ENCODE data around the gene FITM2. TPM values are rescaled to one million over a fixed set of nuclear protein-coding genes. Genes with fewer than 3 reads are reported as not detected.
"Not testable (repeated sequence)": the region's sequence is repeated elsewhere in the genome, so short reads cannot be mapped to it uniquely, and the experiment has no call there.

FITM2 gene
- polyA plus RNA-seq, 1 donor: 7.2 TPM

DNA sequence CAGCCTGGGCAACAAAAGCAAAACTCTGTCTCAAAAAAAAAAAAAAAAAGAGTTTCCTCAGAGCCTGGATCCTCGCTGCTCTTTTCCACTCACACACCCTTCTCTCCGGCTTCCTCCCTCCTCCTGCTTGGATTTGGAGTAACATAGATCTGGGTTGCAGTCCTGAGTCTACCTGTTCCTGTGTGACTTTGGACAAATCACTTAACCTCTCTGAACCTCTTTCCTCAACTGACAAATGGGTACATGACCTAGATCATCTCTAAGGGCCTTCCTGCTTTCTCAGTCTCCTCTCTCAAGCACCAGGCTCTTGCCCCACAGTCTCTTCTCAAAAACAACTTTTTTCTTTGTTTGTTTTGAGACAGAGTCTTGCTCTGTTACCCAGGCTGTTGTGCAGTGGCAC is 20.2 kb upstream of the FITM2 start:
- DNase-seq: no peak

DNA sequence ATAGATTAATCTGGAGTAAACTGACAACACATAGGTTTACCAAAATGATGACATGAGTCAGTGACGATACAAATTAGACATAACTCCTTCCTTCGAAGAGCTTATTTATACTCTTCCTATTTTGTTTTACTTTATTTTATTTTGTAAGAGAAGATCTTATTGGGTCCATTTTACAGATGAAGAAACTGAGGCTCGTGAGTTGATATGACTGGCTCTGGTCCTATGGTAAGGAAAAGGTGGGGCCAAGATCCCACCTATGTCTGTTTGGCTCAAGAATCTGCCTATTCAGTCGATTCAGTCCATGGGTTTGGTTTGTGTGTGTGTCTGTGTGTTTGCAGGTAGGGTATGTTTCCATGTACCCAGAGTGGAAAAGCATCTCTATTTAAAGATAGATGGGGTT is 17.4 kb upstream of the FITM2 start:
- DNase-seq: no peak

DNA sequence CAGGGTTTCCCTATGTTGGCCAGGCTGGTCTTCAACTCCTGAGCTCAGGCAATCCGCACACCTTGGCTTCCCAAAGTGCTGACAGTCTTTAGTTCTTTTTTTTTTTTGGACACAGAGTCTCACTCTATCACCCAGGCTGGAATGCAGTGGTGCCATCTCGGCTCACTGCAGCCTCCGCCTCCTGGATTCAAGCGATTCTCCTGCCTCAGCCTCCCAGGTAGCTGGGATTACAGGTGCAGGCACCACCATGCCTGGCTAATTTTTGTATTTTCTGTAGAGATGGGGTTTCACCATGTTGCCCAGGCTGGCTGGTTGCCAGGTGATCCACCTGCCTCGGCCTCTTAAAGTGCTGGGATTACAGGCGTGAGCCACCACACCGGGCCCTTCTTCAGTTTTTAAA is 16.7 kb upstream of the FITM2 start:
- DNase-seq: not testable (repeated sequence)

DNA sequence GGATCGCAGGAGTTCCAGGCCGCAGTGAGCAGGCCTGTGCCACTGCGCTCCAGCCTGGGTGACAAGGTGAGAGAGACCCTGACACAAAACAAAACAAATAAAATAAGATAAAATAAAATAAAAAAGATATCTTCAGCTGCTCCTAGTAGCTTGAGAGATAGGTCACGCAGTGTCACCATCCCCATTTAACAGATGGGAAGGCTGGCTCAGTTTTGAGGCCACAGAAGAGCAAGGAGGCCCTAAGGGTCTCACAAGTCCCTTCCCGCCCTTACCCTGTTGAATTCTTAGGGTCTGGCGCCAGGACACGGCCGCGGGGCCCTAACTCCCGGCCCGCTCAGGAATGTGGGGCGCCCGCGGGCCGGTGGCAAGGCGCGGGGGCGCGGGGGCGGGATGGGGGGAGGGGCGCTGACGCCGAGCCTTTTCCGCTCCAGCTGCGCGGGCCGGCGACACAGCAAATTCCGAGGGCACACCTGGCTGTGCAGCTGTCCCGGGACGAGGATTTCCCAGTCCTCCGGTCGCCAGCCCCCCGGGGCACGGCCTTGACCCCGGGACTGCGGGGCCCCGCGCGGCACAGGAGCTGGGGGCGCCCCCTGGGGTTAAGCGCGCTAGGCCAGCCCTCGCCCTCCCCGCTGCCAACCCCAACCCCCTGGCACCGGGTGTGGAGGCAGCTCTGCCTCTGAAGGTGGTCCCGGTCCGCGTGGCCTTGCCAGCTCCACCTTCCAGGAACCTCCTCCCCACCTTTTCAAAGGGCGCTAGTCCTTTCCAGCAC is 15.6 kb upstream of the FITM2 start:
- no peak for DNase-seq

DNA sequence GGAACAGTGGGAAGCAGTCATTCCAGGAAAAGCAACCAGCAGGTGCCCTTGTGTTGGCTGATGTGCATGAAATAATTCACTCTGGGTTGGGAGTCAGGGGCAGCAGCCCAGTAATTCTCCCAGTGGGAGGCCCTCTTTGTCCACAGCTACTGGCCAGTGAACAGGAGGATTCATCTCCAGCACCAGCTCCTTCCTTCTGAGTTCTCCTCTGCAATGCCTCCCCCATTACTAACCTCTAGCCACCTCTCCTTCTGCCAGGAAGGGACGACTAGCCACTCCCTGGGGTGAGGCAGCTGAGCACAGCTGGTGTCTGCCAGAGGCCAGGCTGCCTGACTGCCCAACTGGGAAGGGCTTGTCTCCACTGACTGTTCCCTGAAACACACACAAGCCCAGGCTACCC is 13.3 kb upstream of the FITM2 start:
- DNase-seq: no peak

DNA sequence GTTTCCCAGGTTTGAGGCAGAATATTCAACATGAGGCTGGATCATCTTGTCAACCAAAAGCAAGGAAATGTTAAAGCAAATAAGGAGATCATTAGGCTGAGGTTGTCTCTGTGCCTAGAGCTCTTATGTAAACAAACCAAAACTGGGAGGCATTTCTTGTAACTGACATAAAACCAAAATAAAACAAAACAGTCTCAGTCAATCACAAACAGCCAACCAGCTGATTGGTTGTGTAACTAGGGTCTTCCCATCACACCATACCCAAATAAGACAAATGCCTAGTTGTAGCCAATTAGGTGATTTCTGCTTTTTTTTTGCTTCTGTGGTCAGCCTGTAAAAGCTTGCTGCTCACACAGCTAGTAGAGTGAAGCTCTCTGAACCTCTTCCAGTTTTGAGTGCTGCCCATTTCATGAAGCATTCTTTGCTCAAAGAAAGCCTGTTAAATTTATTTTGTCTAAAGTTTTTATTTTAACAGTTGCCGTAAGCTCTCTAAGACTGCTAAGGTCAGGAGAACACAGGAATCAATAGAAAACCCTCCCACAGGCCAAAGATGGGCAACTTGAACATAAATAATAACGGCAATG is 8.9 kb upstream of the FITM2 start:
- DNase-seq: no peak

DNA sequence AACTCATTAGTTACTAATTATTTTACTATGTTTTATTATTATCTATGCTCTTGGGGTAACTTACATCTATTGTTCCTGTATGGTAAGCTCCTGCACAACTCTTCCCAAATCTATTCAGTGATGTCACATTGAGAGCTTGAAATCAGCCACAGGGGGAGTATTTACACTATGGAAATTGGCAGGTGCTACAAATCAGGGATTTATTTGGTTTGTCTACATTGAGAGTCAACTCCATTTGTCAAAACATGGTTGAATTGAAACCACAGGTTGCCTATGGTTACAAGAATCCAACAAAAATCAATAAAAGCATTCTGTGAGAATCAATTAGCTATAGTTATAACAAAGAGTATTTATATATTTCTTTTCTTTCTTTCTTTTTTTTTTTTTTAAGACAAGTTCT is 3.9 kb upstream of the FITM2 start:
- no peak for DNase-seq

DNA sequence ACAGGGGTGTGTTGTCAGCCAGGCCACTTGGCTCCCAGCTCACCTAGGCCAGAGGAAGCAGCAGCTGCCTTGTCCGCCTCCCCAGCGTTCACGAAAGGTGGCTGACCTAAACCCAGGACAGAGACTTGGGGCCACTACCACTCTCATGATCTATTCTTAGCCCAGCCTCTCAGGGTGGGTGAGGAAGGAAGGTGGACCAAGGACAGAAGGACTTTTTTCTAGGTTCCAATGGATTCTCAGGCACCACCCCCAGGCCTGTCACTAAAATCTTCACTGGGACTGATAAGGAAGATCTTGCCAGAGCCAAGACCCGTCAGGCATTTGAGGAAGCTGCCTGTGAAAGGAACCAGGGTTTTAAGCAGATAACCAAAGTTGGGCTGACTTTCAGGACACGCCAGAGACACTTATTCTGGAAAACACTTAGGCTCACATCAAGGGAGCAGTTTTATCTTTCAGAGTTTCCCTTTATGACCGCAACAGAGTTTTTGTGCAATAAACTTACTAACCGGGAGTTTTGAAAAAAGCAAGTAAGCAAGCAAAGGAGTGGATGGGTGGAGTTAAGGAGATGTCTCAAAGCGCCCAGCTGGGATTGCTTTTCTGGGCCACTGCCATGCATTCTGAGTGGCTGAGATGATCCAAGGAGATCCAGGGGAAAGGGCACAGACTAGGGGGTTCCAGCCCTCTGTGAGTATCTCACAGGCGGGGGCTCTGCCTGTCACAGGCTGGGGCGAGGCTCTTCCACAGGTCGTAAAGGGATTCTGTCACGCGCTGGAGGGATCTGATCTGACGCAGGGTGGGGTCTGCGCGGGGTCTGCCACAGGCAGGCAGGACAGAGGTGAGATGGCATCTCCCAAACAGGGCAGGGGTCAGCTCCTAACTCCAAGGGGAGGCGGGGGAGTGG is 989 bp downstream of the FITM2 start:
- DNase-seq: no peak

DNA sequence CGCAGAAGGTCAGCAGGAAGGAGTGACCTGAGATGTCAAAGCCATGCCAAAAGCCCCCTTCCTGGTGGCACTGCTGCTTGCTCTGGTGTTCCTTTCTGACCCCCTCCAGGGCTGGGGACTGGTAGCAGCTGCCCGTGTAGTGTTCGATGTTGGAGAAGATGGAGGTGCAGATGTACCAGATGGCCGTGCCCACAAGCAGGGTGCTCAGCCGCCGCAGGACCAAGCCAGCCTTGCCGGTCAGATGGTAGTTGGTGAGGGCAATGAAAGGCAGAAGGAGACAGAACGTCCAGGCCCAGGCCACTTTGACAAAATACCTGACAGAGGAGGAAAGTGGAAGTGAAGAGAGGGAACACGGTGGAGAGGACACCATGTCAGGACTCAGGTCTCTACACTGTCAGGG is 4.1 kb downstream of the FITM2 start:
- no peak for DNase-seq

DNA sequence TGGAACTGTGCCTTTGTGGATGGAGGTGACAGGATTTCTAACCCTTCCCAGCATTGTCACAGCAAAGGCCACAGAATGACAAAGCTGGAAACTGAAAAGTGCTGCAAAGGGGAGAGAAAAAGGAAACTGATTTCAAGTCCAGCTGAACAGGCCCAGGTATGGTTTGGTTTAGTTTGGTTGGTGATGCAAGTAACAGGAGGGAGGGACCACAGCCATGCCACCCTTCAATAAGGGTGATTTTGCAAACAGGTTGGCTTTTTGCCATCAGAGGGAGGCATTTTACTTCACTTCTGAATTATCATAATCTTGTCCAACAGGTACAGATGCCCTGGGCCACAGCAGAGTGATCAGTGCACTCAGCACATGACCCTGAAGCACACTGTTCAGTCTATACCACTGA is 6.6 kb downstream of the FITM2 start:
- DNase-seq: no peak

DNA sequence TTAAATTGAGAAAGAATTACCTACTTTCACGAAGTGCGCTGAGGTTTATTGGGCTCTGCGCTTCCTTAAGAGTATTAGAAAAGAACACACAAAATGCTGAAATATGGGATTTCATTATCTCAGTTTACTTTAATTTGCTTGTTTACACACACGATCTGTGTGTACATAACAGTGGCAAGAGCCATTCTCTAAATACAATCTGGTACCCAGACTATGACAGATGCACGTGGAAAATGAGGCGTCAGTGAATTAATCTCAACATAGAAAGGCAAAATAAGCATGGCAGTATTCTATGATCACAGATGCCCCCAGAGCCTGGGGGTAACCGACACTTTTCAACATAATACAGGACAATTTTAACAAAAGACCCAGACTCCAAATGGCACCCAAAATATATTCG is 8.3 kb downstream of the FITM2 start:
- no peak for DNase-seq

DNA sequence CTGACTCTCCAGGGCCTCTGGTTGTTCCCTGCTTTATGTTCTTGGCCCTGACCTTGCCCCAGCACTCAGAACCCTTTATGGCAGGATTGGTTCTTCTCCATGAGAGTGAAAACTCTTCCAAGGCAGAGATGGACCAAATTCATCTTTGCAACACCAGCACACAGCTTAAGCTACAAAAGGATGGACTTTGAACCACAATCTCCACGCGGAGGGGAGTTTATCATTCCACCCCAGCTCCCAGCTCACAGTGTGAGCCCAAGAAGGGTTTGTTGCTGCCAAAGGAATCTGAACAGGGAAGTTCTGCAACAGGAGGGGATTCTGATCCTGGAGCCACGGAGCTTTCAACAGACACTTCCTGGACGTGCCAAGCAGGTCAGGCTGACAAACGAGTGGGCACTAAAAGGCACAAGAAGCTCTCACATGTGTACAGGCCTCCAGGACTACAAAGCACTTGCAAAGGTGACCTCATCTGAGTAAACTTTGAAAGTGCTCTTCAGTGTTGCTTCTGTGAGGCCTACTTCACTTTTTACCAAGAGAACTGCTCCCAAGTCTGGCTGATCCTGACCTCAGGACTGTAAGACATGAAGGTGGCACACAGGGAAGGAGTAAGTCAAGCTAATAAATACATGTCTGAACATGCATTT is 8.9 kb downstream of the FITM2 start:
- no peak for DNase-seq

DNA sequence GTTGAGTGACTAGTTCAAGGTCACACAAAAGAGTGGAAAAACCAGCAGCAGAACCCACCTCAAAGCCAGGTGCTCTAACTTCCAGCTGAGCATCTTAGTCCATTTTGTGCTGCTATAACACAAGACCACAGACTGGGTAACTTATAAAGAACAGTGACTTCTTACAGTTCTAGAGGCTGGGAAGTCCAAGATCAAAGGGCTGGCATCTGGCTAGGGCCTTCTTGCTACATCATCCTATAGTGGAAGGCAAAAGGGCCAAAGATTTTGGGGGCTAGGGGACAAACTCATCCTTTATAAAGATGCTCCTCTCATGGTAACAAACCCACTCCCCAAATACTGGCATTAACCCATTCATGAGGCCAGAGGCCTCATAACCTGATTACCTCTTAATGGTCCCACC is 9.7 kb downstream of the FITM2 start:
- DNase-seq: no peak

DNA sequence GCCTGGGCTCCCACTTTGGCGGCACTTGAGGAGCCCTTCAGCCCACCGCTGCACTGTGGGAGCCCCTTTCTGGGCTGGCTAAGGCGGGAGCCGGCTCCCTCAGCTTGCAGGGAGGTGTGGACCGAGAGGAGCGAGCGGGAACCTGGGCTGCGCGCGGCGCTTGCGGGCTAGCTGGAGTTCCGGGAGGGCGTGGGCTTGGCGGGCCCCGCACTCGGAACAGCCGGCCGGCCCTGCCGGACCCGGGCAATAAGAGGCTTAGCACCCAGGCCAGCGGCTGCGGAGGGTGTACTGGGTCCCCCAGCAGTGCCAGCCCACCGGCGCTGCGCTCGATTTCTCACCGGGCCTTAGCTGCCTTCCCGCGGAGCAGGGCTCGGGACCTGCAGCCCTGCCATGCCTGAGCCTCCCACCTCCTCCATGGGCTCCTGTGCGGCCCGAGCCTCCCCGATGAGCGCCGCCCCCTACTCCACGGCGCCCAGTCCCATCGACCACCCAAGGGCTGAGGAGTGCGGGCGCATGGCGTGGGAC is 11.9 kb downstream of the FITM2 start:
- DNase-seq: not testable (repeated sequence)

DNA sequence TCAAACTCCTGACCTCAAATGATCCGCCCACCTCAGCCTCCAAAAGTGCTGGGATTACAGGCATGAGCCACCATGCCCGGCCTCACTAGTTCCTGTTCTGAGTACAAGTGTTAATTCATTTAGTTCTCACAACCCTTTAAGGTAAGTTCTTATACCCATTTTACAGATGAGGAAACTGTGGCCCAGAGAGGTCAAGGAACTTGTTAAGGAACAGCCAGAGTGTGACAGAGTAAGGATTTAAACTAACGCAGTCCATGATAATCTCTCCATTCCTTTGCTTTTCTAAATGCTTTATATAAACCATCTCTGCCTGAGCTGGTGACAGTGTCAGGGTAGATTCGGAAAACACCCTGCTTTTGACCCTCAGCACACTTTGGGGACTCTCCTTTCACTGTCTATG is 13.3 kb downstream of the FITM2 start:
- no peak for DNase-seq

DNA sequence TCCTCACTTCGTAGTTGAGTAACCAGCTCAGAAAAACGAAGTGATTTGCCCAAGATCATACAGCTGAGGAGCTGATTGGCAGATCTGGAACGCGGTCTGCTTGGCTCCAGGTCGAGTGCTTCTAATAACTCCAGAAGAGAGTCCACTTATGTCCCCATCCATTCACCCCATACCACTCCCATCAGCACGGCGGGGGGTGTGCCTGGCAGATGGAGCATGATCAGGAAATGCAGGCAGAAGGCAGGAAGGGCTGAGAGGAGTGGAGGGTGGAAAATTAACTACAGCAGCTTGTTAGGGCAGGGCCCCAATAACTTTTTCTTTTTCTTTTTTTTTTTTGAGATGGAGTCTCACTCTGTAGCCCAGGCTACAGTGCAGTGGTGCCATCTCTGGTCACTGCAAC is 15.0 kb downstream of the FITM2 start:
- DNase-seq: no peak

DNA sequence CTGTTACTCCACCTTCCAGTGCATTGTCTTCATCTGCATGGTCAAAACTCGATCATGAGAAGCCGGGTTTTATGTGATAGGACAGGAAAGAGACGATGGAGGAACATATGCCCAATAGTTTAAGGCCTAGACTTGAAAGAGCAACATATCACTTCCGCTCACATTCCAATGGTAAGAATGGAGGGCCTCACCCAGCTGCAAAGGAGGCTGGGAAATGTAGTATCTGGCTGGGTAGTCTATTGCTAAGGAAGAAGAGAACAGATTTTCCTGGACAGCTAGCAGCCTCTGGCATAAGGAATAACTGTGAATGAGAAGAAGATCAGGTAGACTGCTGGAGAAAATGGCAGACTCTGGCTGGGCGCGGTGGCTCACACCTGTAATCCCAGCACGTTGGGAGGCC is 19.2 kb downstream of the FITM2 start:
- DNase-seq: no peak

DNA sequence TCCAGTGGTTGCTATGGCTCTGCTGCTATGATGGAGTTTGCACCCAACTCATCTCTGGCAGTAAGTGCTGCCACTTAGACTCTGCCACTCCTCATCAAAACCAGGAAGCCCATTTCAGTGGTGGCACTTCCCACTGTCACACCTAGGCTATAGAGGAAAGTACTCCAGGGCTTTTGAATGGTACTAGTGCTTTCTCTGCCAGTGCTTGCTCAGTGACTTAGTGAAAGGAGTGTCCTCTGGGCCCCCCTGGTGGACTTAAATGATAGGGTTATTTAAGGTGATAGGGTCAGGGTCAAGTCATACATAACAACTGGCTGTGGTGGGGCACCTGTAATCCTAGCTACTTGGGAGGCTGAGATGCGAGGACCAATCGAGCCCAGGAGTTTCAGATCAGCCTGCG is 22.8 kb downstream of the FITM2 start:
- no peak for DNase-seq

DNA sequence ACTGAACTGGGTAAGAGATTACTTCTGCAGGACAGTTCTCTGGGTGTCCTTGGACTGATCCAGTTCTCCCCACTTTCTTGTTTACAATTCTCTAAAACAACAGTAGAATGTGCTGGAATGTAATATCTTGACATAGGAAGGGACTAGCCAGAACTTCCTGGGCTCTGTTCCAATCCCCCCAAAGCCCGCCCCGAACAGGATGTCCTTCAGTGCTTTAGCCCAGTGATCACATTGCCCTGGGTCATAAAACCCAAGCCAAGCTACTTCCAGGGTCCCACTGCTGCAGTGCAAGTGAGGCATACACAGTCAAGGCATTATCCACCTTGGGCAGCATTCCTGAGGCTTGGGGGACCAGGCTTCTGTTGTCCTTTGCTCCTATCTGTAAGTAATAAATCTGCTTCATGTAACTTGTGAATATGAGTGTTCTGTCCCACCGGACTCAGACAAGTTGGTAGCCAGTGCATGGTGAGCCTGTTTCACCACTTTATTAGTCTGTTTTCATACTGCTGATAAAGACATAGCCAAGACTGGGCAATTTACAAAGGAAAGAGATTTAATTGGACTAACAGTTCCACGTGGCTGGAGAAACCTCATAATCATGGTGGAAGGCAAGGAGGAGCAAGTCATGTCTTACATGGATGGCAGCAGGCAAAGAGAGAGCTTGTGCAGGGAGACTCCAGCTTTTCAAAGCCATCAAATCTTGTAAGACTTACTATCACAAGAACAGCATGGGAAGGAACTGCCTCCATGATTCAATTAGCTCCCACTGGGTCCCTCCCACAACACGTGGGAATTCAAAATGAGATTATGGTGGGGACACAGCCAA is 23.5 kb downstream of the FITM2 start:
- DNase-seq: no peak

DNA sequence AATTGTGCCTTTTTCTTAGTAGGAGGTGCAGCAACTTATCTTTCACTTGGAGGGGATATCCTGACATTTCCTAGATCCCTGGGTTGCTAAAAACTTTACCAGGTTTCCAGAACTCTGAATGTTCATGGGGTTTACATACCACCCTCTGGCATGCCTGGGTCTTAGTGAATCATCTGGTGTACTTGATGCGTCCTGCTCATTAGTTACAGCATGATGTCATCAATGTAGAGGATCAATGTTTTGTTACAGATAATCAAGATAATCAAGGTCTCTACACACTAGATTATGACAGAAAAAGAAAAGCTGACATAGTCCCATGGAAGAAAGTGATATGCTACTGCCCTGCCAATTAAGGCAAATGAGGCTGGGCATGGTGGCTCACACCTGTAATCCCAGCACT is 27.0 kb downstream of the FITM2 start:
- no peak for DNase-seq

DNA sequence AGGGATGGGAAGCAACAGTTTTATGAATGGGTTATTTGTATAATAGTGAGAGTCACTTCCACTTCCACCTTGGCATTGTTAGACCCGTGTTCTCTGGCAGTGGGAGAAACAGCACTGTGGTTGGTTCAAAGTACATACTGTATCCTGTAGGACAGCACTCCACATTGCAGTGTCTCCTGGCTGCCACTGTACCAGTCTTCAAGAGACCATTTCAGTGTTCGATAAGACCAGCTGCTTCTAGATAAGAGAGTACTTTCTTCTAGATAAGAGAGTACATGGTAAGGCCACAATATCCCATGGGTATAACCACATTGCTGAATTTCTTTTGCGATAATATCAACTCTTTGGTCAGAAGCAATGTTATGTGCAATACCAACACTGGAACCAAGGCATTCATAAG is 28.8 kb downstream of the FITM2 start:
- DNase-seq: no peak

DNA sequence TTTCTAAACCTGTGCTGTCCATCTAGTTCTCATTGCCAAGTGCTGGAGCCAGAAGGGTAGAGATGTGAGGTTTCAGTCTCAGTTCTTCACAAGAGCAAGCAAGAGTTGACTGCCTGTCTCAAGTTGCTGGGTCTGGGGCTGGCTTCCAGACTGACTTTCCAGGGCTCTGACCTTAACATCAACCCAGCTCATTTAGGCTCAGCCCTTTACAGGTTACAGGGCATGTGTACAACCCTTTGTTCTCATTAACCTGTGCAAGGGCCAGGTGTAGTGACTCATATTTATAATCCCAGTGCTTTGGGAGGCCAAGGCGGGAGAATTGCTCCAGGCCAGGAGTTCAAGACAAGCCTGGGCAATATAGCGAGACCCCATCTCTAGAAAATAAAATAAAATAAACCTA is 30.6 kb downstream of the FITM2 start:
- DNase-seq: no peak

Measured in hindlimb muscle (tissue), 1 donor.